Tibial nerve (tissue), 4 donors: ENCODE data around the gene CALHM5. TPM values are rescaled to one million over a fixed set of nuclear protein-coding genes. Genes with fewer than 3 reads are reported as not detected.

Experiments used
- DNase-seq, 2 donors: peaks; one replicate each; pipeline ENCODE4 v3.0.0-alpha.2; 2019; ENCODE audit warnings: low spot score in 2 of 2
- H3K27ac ChIP-seq, 4 donors: fragments of 200-600 bp; sonication (generic) in 3 of 4; one replicate each; pipeline ENCODE4 v1.5.1; 2017 to 2019; ENCODE audit warnings: mild to moderate bottlenecking in 1 of 4
- H3K27me3 ChIP-seq, 2 donors: fragments of 200-600 bp; sonication (generic) in 1 of 2; one replicate each; pipeline versions ENCODE4 v1.5.1 to v1.6.0; 2017 to 2019
- H3K36me3 ChIP-seq, 3 donors: fragments of 200-600 bp; sonication (generic); one replicate each; pipeline ENCODE4 v1.5.1; 2018 to 2019
- H3K4me1 ChIP-seq, 4 donors: fragments of 200-600 bp; sonication (generic) in 3 of 4; one replicate each; pipeline ENCODE4 v1.5.1; 2017 to 2019
- H3K4me3 ChIP-seq, 4 donors: fragments of 200-600 bp; sonication (generic) in 3 of 4; one replicate each; pipeline ENCODE4 v1.5.1; 2017 to 2019; ENCODE audit warnings: mild to moderate bottlenecking in 1 of 4, moderate library complexity in 1 of 4
- H3K9me3 ChIP-seq, 4 donors: fragments of 200-600 bp; sonication (generic) in 3 of 4; one replicate each; pipeline ENCODE4 v1.5.1; 2017 to 2019
- CTCF ChIP-seq, 5 experiments: fragments of 200-600 bp in 3 of 5; fragments of 450-650 bp in 2 of 5; sonication (generic) in 3 of 5; IDR thresholded peaks; one replicate each; pipeline ENCODE4 v1.5.1; 2016 to 2019; ENCODE audit warnings: antibody characterized with exemption in 5 of 5, mild to moderate bottlenecking in 3 of 5, moderate library complexity in 2 of 5
- EP300 ChIP-seq, 2 donors: sonication (generic); formaldehyde crosslinking; IDR thresholded peaks; one replicate each; pipeline ENCODE4 v1.6.1; 2017; ENCODE audit warnings: antibody characterized with exemption in 2 of 2, mild to moderate bottlenecking in 1 of 2
- POLR2A ChIP-seq, 2 donors: fragments of 450-650 bp; IDR thresholded peaks; one replicate each; pipeline ENCODE4 v1.6.1; 2017; ENCODE audit warnings: antibody characterized with exemption in 2 of 2, mild to moderate bottlenecking in 2 of 2, moderate library complexity in 2 of 2
- WGBS, 2 donors: methylation state at CpG; one replicate each; pipeline ENCODE4 v1.1.5; 2018; 5-methylcytosine and 5-hydroxymethylcytosine counted together
- total RNA-seq, 4 donors: library from RNA; depleted of rRNA; stranded (reverse); fragments of >200 nt; gene quantifications; one replicate each; pipeline ENCODE4 v1.1.0, GENCODE V29; 2016

Gene CALHM5
- total RNA-seq, 4 donors from 2014 or later: 4.5 to 5.7 (median 5.0) TPM

GRCh38 chr6:116547358-116547757 lies 35.9 kb downstream of the CALHM5 start:
- 80 to 84% methylated on average over 6 of the region's 6 CpGs for WGBS, 2 donors
- no peak overlapping the region for H3K4me3 ChIP-seq
- no peaks in the 10 kb centered on the region for H3K27me3 ChIP-seq
- no peak overlapping the region for H3K27ac ChIP-seq
- no peaks in the 10 kb centered on the region for H3K4me1 ChIP-seq
- no peaks in the 10 kb centered on the region for H3K9me3 ChIP-seq
- H3K36me3 ChIP-seq: no peaks in the 10 kb centered on the region
- TF ChIP-seq EP300 (IDR thresholded peaks at IDR 0.05) (no peak), POLR2A (IDR thresholded peaks at IDR 0.05) (no peak), CTCF (IDR thresholded peaks at IDR 0.05) (no peak)
- DNase-seq: no peak

GRCh38 chr6:116550796-116551195 lies 39.4 kb downstream of the CALHM5 start:
- H3K36me3 ChIP-seq: no peaks in the 10 kb centered on the region
- no peaks in the 10 kb centered on the region for H3K27me3 ChIP-seq
- no peaks in the 10 kb centered on the region for H3K4me1 ChIP-seq
- H3K27ac ChIP-seq: no peak overlapping the region
- no peaks in the 10 kb centered on the region for H3K9me3 ChIP-seq
- no peak for DNase-seq
- WGBS, 2 donors: 33 to 42% methylated on average over 4 of the region's 4 CpGs
- H3K4me3 ChIP-seq: no peak overlapping the region
- TF ChIP-seq EP300 (IDR thresholded peaks at IDR 0.05): no peak

GRCh38 chr6:116553451-116553850 lies 42.0 kb downstream of the CALHM5 start, which contains the start of gene CALHM4:
Gene CALHM4, plus strand, starts transcription at chr6:116553751. Its CDS starts 43 bp downstream, at chr6:116553794.
- no peak for DNase-seq
- no peak for TF ChIP-seq POLR2A (IDR thresholded peaks at IDR 0.05)
- Histone ChIP-seq H3K9me3 (no peaks in the 10 kb centered on the region), H3K27ac (no peak within 1 kb of the TSS), H3K4me1 (no peaks in the 10 kb centered on the region), H3K36me3 (no peaks in the 10 kb centered on the region), H3K4me3 (no peak within 1 kb of the TSS), H3K27me3 (no peaks in the 10 kb centered on the region)

- Histone ChIP-seq H3K4me1 (no peaks in the 10 kb centered on the region), H3K27ac (no peak overlapping the region), H3K36me3 (no peaks in the 10 kb centered on the region), H3K27me3 (no peaks in the 10 kb centered on the region), H3K4me3 (no peak overlapping the region), H3K9me3 (no peaks in the 10 kb centered on the region)
- no peak for TF ChIP-seq EP300 (IDR thresholded peaks at IDR 0.05)
- TF ChIP-seq POLR2A (IDR thresholded peaks at IDR 0.05): no peak
- TF ChIP-seq CTCF (IDR thresholded peaks at IDR 0.05): no peak
- WGBS, 2 donors: 55 to 61% methylated on average over 1 of the region's 1 CpG
- no peak for DNase-seq
These were observed 44.6 kb downstream of the CALHM5 start for GRCh38 chr6:116556065-116556464.

- no peaks in the 10 kb centered on the region for H3K4me1 ChIP-seq
- H3K36me3 ChIP-seq: no peaks in the 10 kb centered on the region
- no peak overlapping the region for H3K27ac ChIP-seq
- no peaks in the 10 kb centered on the region for H3K27me3 ChIP-seq
- DNase-seq: no peak
- no peaks in the 10 kb centered on the region for H3K9me3 ChIP-seq
- TF ChIP-seq CTCF (IDR thresholded peaks at IDR 0.05) (no peak), POLR2A (IDR thresholded peaks at IDR 0.05) (no peak), EP300 (IDR thresholded peaks at IDR 0.05) (no peak)
- no peak overlapping the region for H3K4me3 ChIP-seq
- WGBS, 2 donors: 94 to 96% methylated on average over 5 of the region's 5 CpGs
These were observed 45.5 kb downstream of the CALHM5 start for GRCh38 chr6:116556814-116557415.

- Histone ChIP-seq H3K4me1 (no peaks in the 10 kb centered on the region), H3K4me3 (no peak overlapping the region), H3K27me3 (no peaks in the 10 kb centered on the region), H3K9me3 (no peaks in the 10 kb centered on the region), H3K36me3 (no peaks in the 10 kb centered on the region), H3K27ac (no peak overlapping the region)
- TF ChIP-seq CTCF (IDR thresholded peaks at IDR 0.05) (no peak), EP300 (IDR thresholded peaks at IDR 0.05) (no peak), POLR2A (IDR thresholded peaks at IDR 0.05) (no peak)
- 27 to 29% methylated on average over 5 of the region's 5 CpGs for WGBS, 2 donors
- no peak for DNase-seq
These were observed 46.5 kb downstream of the CALHM5 start for GRCh38 chr6:116557893-116558292.
